ENCODE data around the gene TMEM140. TPM values are rescaled to one million over a fixed set of nuclear protein-coding genes. Genes with fewer than 3 reads are reported as not detected.

TMEM140 gene
- total RNA-seq, 1 donor from 2014 or later: 0.27 TPM

GRCh38 chr7:135208102-135208793 is 60.4 kb downstream of the TMEM140 start:
- H3K36me3 Mint-ChIP-seq (ENCODE audit: low read depth, unreplicated experiment): peaks cover 10% of the 10 kb centered on the region
- no peak overlapping the region for H3K27ac Mint-ChIP-seq (ENCODE audit: unreplicated experiment)

DNA sequence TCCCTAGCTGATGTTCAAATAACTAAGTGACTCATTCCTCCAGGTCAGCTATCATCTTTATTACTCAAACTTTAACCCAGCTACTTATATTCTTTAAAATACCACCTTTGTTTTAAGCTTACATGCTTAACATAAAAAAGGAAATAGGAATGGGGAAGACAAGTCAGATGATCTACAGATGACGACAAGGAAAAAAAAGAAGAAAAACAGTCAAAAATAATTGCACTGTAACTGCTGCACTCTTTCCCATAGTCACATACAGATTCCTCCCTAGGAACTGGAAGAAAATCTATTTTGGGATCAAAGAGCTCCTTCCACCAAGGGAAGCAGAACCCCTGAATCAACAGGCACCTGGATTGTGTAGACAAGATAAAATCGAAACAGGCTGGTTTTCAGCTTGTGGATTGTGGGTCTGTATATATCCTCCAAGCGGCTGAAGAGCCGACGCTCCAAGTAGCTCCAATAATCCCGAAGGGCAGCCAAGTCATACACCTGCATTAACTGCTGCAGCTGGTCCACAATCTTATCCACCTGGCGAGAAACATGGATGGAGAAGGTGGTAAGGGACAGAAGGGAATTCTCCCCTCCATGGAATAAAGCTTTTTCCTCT is 61.5 kb downstream of the TMEM140 start:
- no peaks in the 10 kb centered on the region for H3K9me3 ChIP-seq (ENCODE audit: insufficient read depth, low read depth, low read length)
- no peak for DNase-seq (ENCODE audit: low read depth)
- no peaks in the 10 kb centered on the region for H3K36me3 ChIP-seq (ENCODE audit: insufficient read depth, low read length)
- no peak for FAIRE-seq
- Mint-ChIP-seq H3K9me3 (ENCODE audit: unreplicated experiment) (no peaks in the 10 kb centered on the region), H3K36me3 (ENCODE audit: low read depth, unreplicated experiment) (peaks cover 4% of the 10 kb centered on the region), H3K27ac (ENCODE audit: unreplicated experiment) (no peak overlapping the region), H3K27me3 (ENCODE audit: low read depth, unreplicated experiment) (peaks cover 2% of the 10 kb centered on the region), H3K4me1 (ENCODE audit: low read depth, unreplicated experiment) (peaks cover 12% of the 10 kb centered on the region), H3K4me3 (ENCODE audit: unreplicated experiment) (no peak overlapping the region)
- no peaks in the 10 kb centered on the region for H3K27me3 ChIP-seq (ENCODE audit: insufficient read depth, low read length)
- peaks cover 16% of the 10 kb centered on the region for H3K79me2 ChIP-seq (ENCODE audit: insufficient read depth, low read length)
- H3K4me3 ChIP-seq (ENCODE audit: insufficient read depth, low read depth, low read length): no peak overlapping the region
- H4K20me1 ChIP-seq (ENCODE audit: insufficient read depth, low read length): peaks cover 15% of the 10 kb centered on the region
- H3K27ac ChIP-seq (ENCODE audit: low read depth, low read length): no peak overlapping the region
- TF ChIP-seq, protein P1, sequence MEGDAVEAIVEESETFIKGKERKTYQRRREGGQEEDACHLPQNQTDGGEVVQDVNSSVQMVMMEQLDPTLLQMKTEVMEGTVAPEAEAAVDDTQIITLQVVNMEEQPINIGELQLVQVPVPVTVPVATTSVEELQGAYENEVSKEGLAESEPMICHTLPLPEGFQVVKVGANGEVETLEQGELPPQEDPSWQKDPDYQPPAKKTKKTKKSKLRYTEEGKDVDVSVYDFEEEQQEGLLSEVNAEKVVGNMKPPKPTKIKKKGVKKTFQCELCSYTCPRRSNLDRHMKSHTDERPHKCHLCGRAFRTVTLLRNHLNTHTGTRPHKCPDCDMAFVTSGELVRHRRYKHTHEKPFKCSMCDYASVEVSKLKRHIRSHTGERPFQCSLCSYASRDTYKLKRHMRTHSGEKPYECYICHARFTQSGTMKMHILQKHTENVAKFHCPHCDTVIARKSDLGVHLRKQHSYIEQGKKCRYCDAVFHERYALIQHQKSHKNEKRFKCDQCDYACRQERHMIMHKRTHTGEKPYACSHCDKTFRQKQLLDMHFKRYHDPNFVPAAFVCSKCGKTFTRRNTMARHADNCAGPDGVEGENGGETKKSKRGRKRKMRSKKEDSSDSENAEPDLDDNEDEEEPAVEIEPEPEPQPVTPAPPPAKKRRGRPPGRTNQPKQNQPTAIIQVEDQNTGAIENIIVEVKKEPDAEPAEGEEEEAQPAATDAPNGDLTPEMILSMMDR (IDR thresholded peaks at IDR 0.05; ENCODE audit: insufficient read depth, low read depth, low read length): no peak
- no peak for TF ChIP-seq EZH2 (IDR thresholded peaks at IDR 0.05; ENCODE audit: insufficient read depth, low read length)
- H3K4me1 ChIP-seq (ENCODE audit: insufficient read depth, low read length): peaks cover 23% of the 10 kb centered on the region
- no peak overlapping the region for H2AFZ ChIP-seq (ENCODE audit: low read depth, low read length)
- H3K4me2 ChIP-seq (ENCODE audit: low read length): no peak overlapping the region
- no peak overlapping the region for H3K9ac ChIP-seq (ENCODE audit: low read length)

More at GRCh38 chr7:135208102-135208793, 60.4 kb downstream of the TMEM140 start:
- Mint-ChIP-seq H3K4me3 (ENCODE audit: unreplicated experiment) (no peak overlapping the region), H3K9me3 (ENCODE audit: unreplicated experiment) (no peaks in the 10 kb centered on the region), H3K27me3 (ENCODE audit: low read depth, unreplicated experiment) (no peaks in the 10 kb centered on the region), H3K4me1 (ENCODE audit: low read depth, unreplicated experiment) (peaks cover 13% of the 10 kb centered on the region)
- peaks cover 20% of the 10 kb centered on the region for H4K20me1 ChIP-seq (ENCODE audit: insufficient read depth, low read length)
- no peaks in the 10 kb centered on the region for H3K9me3 ChIP-seq (ENCODE audit: insufficient read depth, low read depth, low read length)
- H3K9ac ChIP-seq (ENCODE audit: low read length): no peak overlapping the region
- no peak overlapping the region for H3K4me2 ChIP-seq (ENCODE audit: low read length)
- peaks cover 29% of the 10 kb centered on the region for H3K4me1 ChIP-seq (ENCODE audit: insufficient read depth, low read length)
- TF ChIP-seq, protein P1 (IDR thresholded peaks at IDR 0.05; ENCODE audit: insufficient read depth, low read depth, low read length): no peak
- TF ChIP-seq EZH2 (IDR thresholded peaks at IDR 0.05; ENCODE audit: insufficient read depth, low read length): no peak
- peaks cover 16% of the 10 kb centered on the region for H3K79me2 ChIP-seq (ENCODE audit: insufficient read depth, low read length)
- no peak overlapping the region for H3K4me3 ChIP-seq (ENCODE audit: insufficient read depth, low read depth, low read length)
- H2AFZ ChIP-seq (ENCODE audit: low read depth, low read length): no peak overlapping the region
- H3K27ac ChIP-seq (ENCODE audit: low read depth, low read length): no peak overlapping the region
- no peaks in the 10 kb centered on the region for H3K27me3 ChIP-seq (ENCODE audit: insufficient read depth, low read length)
- DNase-seq (ENCODE audit: low read depth): no peak
- peaks cover 1% of the 10 kb centered on the region for H3K36me3 ChIP-seq (ENCODE audit: insufficient read depth, low read length)
- FAIRE-seq: no peak

DNA sequence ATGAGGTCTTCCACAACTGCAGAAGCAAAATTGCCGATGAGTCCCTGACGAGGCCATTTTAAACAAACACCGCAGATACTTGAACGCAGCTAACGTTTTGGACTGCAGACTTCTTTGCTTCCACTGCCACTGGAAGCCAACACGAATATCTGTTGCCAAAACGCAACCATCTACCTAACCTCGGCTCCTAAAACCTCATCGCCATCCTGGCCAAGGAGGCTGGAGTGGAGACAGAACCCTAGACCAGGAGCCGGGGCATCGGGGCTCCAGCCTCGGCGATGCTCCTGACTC is 63.0 kb downstream of the TMEM140 start:
- peak overlapping the region; percentile 93 for H3K4me3 Mint-ChIP-seq (ENCODE audit: unreplicated experiment)
- no peak for FAIRE-seq
- peak overlapping the region; percentile 81 for H3K27ac ChIP-seq (ENCODE audit: low read depth, low read length)
- H3K36me3 ChIP-seq (ENCODE audit: insufficient read depth, low read length): no peaks in the 10 kb centered on the region
- no peak overlapping the region for H3K27ac Mint-ChIP-seq (ENCODE audit: unreplicated experiment)
- DNase-seq (ENCODE audit: low read depth): no peak
- peaks cover 16% of the 10 kb centered on the region for H3K79me2 ChIP-seq (ENCODE audit: insufficient read depth, low read length)
- H3K4me1 Mint-ChIP-seq (ENCODE audit: low read depth, unreplicated experiment): peaks cover 7% of the 10 kb centered on the region
- H3K4me1 ChIP-seq (ENCODE audit: insufficient read depth, low read length): peaks cover 14% of the 10 kb centered on the region
- H4K20me1 ChIP-seq (ENCODE audit: insufficient read depth, low read length): peaks cover 15% of the 10 kb centered on the region
- H2AFZ ChIP-seq (ENCODE audit: low read depth, low read length): peak overlapping the region; percentile 95
- H3K4me3 ChIP-seq (ENCODE audit: insufficient read depth, low read depth, low read length): peak overlapping the region; percentile 84
- H3K9me3 Mint-ChIP-seq (ENCODE audit: unreplicated experiment): no peaks in the 10 kb centered on the region
- no peaks in the 10 kb centered on the region for H3K9me3 ChIP-seq (ENCODE audit: insufficient read depth, low read depth, low read length)
- H3K4me2 ChIP-seq (ENCODE audit: low read length): peak overlapping the region; percentile 96
- peaks cover 2% of the 10 kb centered on the region for H3K36me3 Mint-ChIP-seq (ENCODE audit: low read depth, unreplicated experiment)
- peaks cover 2% of the 10 kb centered on the region for H3K27me3 Mint-ChIP-seq (ENCODE audit: low read depth, unreplicated experiment)
- TF ChIP-seq, protein P1 (IDR thresholded peaks at IDR 0.05; ENCODE audit: insufficient read depth, low read depth, low read length): no peak
- TF ChIP-seq EZH2 (IDR thresholded peaks at IDR 0.05; ENCODE audit: insufficient read depth, low read length): no peak
- H3K9ac ChIP-seq (ENCODE audit: low read length): peak overlapping the region; percentile 91
- H3K27me3 ChIP-seq (ENCODE audit: insufficient read depth, low read length): no peaks in the 10 kb centered on the region

All from astrocyte (in vitro differentiated cells and primary cell).